GM06990 (cell line): ENCODE data around the gene WIPF1.

Source experiments
- DNase-seq: peaks from one replicate; pipeline ENCODE4 v3.0.0-alpha.2; 2011; ENCODE audit not compliant: insufficient read length; ENCODE audit errors: extremely low read depth
- H3K27me3 ChIP-seq: replicated peaks from 2 replicates; pipeline ENCODE4 v1.6.0; 2011; ENCODE audit warnings: low read length; ENCODE audit not compliant: control insufficient read depth, insufficient read depth
- H3K36me3 ChIP-seq: 2 replicates; pipeline ENCODE4 v1.5.1; 2011; ENCODE audit warnings: low read length; ENCODE audit not compliant: control insufficient read depth, insufficient read depth
- H3K4me3 ChIP-seq: replicated peaks from 2 replicates; pipeline ENCODE4 v1.5.1; 2011; ENCODE audit warnings: low read depth, mild to moderate bottlenecking, control low read depth, low read length
- CTCF ChIP-seq: IDR thresholded peaks from 2 replicates; pipeline ENCODE4 v1.5.1; 2011; ENCODE audit warnings: low read length, control low read depth, mild to moderate bottlenecking, inconsistent platforms; ENCODE audit not compliant: insufficient read depth, poor library complexity, severe bottlenecking

WIPF1 gene

DNA sequence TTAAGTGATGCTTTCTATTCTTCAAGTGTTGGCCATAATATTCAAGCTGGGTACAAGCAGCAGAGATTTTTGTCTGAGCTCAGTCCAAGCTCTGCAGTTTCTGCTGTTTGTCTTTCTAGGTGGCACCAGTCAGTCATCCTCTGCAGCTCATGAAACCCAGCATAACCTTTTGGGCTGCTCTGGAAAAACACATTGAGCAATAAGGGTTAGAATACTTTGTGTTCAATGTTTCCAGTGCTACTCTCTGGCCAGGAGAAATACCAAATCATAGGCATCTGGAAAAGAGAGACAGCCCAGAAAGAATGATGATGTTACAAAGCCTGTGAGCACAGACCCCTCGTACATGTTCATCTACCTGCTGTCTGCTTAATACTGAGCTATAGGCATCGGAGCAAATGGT is 19.5 kb upstream of the WIPF1 start:
- H3K4me3 ChIP-seq = no peak overlapping the region
- H3K36me3 ChIP-seq = peaks cover 2% of the 10 kb centered on the region
- no peaks in the 10 kb centered on the region for H3K27me3 ChIP-seq
- no peak for TF ChIP-seq CTCF
- DNase-seq = no peak

- Histone ChIP-seq H3K36me3 (peaks cover 2% of the 10 kb centered on the region), H3K27me3 (no peaks in the 10 kb centered on the region), H3K4me3 (no peak overlapping the region)
- no peak for TF ChIP-seq CTCF
- no peak for DNase-seq
These were observed 18.4 kb upstream of the WIPF1 start for GRCh38 chr2:174615871-174616436.

DNA sequence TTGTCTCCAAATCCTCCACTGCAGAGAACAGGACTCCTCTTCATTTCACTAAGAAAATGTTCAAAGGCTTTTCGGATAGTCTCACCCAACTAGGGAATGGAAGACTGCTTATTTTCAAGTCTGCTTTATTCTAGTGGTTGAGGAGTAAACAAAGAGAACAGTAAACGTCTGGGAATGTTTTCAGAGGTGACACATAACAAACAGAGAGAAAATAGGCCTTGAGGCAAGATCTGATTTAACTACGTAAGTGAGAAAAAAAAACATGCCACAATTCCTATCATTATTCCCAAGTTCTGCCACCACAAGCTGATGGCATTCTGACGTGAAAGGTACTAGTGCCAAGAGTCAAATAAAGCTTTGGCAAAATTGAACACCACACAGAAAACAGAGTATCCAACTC is 16.7 kb upstream of the WIPF1 start:
- no peaks in the 10 kb centered on the region for H3K27me3 ChIP-seq
- no peak overlapping the region for H3K4me3 ChIP-seq
- peaks cover 2% of the 10 kb centered on the region for H3K36me3 ChIP-seq
- no peak for TF ChIP-seq CTCF
- DNase-seq = no peak

DNA sequence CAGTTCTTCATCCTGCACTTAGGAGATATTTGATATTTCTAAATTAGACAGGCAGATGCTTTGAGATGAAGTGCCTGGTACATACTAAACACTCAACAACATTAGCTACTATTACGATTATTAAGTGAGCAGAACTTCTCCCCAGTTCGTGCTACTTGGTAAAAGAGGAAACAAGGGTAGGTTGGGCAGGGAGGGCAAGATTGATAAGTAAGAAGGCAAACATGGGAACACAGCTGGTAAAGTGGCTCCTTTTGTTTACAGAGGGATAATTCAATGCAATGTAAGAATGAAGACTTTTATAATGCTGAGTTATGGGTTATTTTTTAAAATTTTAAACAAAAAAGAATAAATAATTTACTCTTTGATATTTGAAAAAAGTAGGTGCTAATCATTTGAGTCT is 15.9 kb upstream of the WIPF1 start:
- H3K4me3 ChIP-seq = no peak overlapping the region
- TF ChIP-seq CTCF = no peak

GRCh38 chr2:174612970-174613369 is 15.4 kb upstream of the WIPF1 start:
- H3K4me3 ChIP-seq = no peak overlapping the region
- H3K36me3 ChIP-seq = no peaks in the 10 kb centered on the region; the same call in none of the 2 replicates
- no peaks in the 10 kb centered on the region for H3K27me3 ChIP-seq
- no peak for DNase-seq
- TF ChIP-seq CTCF = no peak

More for the DNA sequence above, 15.9 kb upstream of the WIPF1 start:
- H3K27me3 ChIP-seq = no peaks in the 10 kb centered on the region
- H3K36me3 ChIP-seq = peaks cover 2% of the 10 kb centered on the region
- no peak for DNase-seq

- Histone ChIP-seq H3K27me3 (no peaks in the 10 kb centered on the region), H3K4me3 (no peak overlapping the region), H3K36me3 (no peaks in the 10 kb centered on the region; the same call in none of the 2 replicates)
- no peak for DNase-seq
- no peak for TF ChIP-seq CTCF
These were observed 14.2 kb upstream of the WIPF1 start for GRCh38 chr2:174611854-174612253.
